NAMALWA (cell line): Measurements from ENCODE around the gene CPA4.
"Not testable (repeated sequence)": the region's sequence is repeated elsewhere in the genome, so short reads cannot be mapped to it uniquely, and the experiment has no call there.

Experiments
- DNase-seq: peaks from one replicate; pipeline ENCODE4 v3.0.0-alpha.2; 2015; ENCODE audit warnings: low spot score

Gene CPA4

DNA sequence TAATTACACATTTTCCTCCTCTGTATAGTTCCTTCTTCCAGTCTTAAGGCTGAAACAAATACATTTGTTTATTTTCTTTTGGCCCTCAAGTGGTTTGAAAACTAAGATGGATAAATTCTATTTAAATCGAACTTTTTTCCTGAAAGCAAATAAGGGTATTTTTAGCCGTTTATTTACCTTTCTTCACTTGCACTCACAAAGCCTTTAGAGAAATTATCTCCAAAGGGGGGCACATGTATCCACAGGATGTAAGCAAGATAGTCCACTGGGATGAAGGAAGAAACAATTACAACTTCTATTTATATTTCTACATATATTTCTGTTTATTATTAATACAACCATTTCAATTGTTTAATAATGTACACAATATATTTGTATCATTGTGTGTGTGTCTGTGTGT is 10.2 kb downstream of the CPA4 start:
- no peak for DNase-seq

DNA sequence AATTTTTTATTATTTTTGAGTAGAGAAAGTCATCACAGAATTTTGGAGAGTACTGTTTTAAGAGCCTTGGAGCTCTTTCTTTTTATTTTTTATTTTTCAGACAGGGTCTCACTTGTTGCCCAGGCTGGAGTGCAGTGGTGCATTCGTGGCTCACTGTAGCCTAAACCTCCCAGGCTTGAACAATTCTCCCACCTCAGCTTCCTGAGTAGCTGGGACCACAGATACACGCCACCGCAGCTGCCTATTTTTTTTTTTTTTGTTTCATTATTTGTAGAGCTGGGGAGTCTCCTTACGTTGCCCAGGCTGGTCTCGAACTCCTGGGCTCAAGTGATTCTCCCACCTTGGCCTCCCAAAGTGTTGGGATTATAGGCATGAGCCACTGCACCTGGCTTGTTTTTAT is 10.6 kb downstream of the CPA4 start:
- no peak for DNase-seq

DNA sequence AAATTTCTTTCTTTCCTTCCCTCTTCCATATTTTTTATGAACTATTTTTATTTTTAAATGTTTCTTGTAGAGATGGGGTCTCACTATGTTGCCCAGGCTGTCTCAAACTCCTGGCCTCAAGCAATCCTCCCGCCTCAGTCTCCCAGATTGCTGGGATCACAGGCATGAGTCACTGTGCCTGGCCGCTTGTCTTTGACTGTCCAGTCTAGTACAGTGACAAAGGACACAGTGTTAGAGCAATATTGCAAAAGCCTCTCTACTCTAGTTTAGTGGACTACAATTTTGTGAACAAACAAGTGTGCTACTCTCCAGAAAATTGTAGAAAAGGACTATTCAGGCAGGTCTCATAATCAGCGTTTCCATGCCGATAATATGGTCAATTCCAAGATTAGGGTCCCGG is 11.0 kb downstream of the CPA4 start:
- no peak for DNase-seq

DNA sequence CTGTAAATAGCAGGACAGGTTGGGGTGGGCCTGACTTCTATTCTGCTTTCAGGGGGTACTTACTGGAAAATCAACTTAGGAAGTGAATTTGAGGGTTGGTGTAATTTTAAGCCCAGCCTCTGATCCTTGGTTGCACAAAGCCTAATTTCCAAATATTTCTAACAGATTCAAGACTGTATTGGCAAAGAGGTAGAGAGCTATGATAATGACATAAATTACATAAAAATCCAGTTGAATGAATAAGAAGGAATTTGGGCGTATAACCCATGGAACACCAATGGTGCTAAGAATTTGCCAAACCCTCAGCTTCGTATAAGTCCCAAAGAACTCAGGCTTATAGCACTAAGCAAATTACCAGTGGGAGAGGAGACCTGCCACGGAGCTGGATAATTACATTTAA is 11.9 kb downstream of the CPA4 start:
- DNase-seq = no peak

DNA sequence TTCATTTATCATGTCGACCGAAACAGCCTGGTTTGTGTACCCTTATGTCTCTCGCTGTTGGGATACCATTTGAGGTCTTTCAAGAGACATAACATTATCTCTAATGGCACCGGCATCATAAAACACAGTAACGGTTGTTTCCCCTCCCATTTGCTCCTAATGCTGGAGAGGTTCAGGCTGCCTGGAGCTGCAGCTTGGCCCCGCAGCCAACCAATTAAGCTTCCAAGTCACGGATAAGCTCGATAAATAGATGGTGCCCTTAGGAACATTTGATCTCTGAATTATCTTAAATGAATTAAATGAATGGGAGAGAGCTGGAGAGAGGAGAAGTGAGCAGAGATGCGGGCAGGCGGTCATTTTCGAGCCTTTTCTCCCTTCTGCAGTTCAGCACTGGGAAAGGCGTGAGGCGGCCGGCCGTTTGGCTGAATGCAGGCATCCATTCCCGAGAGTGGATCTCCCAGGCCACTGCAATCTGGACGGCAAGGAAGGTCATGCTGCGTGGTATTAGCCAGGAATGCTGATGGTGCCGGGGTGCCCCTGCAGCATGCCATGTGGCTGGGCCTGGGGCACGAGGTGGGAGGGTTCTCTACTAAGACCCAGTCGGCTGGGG is 12.6 kb downstream of the CPA4 start:
- no peak for DNase-seq

DNA sequence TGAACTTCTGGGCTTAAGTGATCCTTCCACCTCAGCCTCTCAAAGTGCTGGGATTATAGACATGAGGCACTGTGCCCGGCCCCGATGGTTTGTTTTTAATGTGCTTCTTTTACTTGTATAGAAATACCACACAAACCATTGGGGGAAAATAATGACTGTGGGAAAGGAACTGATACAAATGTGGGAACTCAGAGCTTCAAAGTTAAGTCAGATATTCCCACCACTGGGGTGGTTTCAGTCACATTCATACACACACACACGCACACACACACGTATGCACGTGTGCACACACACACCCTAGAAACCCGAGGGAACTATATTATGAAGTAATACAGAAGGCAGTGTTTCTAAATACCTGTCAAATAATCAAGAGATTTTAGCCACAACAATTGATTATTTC is 17.0 kb downstream of the CPA4 start:
- DNase-seq = no peak

DNA sequence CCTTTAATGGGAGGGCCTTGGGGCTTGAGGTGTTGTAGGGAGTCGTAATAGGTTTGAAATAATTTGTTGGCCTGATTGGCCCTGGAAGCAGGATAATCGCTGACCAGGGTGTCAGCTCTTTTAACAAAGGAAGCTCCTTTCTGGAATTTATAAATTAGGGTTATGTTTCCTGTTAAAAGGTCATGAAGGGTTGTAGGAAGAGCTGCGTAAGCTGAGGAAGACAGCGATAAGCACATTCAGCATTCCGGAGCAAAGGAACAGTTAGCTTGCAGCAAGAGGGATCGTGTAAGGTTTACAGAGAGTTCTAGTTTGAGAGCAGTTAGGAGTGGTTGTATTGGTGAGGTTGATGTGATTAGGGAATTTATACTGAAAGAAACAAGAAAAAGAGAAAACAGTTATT is 21.3 kb downstream of the CPA4 start:
- no peak for DNase-seq

DNA sequence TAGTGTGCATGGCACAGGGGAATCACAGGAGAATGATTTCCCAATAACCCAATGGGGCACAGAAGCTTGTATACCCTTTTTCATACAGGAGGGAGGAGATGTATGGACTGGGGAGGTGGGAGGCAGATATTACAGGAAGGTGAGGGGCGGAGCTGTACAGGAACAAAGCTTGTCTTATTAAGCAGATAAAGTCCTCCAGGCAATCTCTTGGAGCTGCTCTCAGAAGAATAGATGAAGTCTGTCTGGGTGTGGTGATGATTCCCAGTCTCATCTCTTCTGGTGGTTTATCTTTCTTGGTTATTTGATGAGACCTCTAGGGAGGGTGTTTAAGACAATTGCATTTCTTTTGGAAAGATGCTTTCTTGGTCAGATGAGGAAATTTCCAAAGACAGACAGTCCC is 26.6 kb downstream of the CPA4 start:
- no peak for DNase-seq

DNA sequence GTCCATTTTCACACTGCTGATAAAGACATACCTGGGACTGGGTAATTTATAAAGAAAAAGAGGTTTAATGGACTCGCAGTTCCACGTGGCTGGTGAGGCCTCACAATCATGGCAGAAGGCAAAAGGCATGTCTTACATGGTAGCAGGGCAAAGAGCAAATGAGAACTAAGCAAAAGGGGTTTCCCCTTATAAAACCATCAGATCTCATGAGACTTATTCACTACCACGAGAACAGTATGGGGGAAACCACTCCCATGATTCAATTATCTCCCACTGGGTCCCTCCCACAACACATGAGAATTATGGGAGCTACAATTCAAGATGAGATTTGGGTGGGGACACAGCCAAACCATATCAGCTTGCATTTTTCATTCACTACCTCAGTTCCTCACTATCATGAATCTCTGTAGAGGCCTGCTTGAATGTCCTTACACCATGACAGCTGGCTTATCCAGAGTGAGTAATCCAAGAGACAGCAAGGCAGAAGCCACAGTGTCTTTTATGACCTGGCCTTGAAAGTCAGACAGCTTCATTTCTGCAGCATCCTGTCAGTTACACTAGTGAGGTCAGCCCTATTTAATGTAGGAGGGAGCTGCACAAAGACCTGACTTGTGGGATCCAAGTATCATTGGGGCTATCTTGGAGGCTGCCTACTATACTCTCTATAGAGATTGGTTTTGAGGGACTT is 28.7 kb downstream of the CPA4 start:
- DNase-seq = not testable (repeated sequence)

DNA sequence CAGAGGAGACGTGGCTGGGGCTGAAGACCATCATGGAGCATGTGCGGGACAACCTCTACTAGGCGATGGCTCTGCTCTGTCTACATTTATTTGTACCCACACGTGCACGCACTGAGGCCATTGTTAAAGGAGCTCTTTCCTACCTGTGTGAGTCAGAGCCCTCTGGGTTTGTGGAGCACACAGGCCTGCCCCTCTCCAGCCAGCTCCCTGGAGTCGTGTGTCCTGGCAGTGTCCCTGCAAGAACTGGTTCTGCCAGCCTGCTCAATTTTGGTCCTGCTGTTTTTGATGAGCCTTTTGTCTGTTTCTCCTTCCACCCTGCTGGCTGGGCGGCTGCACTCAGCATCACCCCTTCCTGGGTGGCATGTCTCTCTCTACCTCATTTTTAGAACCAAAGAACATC is 29.7 kb downstream of the CPA4 start:
- DNase-seq = no peak

DNA sequence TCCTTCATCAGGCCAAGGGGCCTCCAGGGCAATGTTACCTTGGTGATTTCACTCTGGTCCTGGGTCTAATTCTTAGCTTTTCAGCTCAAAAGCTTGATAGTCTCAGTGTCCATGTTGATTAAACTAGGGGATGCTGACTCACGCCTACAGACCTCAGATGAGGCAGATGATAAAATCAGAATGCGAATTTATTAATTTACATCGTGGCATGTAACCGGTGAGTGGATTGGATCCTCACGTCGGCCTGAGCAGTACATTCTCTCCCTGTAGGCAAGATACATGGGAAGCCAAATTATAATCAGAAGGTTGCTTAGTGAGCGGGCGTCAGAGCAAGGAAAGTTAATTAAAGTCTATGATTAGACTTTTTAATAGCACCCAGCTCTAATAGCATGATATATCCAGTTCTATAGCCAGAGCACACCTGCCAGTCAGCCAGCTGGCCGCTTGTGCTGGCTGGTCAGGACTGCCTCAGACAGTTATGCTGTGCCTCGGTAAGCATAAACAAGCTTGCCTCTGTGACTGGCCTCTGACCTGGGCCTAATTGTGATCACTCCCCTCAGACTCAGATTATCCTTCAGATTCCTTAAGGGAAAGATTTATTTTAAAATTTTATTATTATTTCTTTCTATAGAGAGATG is 31.5 kb downstream of the CPA4 start:
- no peak for DNase-seq

DNA sequence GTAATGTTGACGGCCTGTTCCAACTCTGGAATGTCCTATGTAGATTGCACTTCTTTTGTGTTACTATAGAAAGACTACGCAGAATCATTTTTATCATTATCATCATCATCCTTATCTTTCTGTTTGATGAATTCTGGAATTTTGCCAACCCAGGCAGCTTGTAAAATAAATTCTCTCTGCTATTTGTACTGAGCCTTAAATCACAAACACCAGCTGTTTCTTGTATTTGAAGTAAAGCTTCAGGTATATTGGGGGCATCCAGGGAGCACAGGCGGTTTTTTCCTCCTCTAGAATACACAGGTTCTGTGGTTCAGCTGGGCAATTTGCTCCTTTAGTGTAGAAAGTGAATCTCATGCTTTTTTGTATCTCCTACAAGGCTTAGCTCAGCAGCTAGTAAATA is 36.7 kb downstream of the CPA4 start:
- no peak for DNase-seq

DNA sequence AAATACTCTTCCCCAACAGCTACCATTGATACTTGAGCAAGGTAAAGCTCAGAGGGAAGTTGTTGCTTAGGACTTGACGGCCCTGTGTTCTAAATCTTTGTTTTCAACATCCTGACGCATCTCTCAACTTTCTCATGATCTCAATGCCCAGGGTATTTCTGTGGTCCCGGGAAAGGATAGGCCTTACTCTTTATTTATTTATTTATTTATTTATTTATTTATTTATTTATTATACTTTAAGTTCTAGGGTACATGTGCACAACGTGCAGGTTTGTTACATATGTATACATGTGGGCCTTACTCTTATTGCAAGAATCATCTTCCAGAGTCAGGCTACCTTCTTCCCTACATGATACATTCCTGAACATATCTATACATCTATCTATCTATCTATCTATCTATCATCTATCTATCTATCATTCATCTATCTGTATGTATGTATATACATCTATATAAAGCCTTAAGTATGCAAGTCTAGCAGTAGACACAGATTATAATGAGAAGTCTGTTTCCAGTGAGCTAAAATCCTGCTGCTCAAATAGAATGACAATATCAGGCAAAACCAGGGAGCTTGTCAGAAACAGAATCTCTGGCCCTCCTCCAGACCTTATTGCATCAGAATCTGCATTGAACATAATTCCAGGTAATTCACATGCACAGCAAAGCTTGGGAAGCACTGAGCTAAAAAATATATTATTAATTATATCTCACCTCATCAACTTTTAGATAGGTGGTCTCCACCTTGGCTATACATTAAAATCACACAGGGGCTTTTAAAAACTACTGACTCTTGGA is 39.5 kb downstream of the CPA4 start:
- no peak for DNase-seq

DNA sequence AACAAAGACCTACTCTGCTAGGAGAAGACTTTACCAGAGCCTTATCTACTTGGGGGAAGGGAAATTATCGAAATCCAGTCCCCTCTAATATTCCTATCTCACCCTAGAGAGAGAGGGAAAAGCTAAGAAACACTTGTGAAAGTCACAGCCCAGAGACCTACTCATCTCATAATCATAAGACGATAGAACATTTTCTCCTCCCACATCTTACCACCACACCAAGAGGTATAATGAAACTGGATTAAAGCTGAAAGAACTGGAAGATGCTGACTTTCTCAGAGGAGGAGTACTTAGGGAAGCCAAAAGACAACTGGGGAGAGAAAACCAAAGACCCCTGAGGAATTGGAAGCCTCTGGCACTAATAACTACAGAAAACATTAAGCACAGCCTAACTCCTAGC is 40.9 kb downstream of the CPA4 start:
- no peak for DNase-seq

DNA sequence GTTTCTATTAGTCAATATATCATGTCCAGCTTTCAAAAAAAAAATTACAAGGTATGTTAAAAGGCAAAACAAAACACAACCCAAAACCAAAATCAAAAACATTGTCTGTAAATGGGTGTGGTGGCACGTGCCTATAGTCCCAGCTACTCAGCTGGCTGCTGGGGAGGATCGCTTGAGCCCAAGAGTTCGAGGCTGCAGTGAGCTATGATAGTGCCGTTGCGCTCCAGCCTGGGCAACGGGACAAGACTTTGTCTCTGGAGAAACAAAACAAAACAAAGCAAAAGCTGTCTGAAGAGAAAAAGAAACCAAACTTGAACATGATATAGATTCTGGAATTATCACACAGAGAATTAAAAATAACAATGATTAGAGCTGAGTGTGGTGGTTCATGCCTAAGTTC is 41.3 kb downstream of the CPA4 start:
- DNase-seq = no peak

DNA sequence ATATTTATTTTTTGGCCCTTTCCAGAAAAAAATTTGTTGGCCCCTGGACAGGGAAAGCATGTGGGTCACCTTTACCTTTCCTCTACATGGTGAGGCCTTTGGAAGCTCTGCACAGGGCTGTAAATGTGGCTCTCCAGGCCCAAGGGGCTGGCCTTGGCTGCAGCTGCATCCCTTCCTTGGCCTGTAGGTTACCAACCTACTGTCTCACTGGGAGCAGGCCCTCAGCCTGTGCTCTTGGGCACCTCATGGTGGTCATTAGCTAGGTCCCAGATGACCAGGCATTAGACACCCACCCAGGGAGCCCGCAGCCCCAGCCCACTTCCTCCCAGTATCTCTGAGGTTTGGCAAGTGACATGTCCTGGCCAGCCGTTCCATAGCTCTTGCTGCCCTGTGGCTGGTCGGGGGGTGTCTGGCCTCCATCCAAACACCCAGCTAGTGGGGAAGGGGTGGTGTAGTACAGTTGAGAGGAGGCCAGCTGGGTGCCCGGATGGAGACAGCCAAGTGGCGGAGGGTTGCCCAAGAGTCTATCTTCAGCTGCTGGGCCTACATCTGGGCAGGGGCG is 44.5 kb downstream of the CPA4 start:
- DNase-seq = no peak

DNA sequence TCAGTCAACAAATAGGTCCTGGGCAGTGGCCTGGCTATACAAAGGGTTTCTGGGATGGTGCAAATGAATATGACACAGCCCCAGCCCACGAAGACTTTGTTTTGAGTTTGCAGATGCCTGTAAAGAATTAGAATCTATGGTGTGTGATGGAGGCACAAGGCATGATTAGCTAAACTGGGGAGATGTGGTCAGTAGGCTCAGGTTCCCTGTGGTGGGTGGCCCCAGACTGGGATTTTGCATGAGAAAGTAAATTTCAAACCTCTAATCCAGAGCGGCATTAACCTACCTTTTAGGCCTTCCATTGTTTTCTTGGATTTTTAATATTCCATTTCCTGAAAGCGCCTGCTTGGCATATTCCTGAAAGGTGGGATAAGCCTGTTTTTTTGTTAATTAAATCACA is 45.3 kb downstream of the CPA4 start:
- DNase-seq = no peak

DNA sequence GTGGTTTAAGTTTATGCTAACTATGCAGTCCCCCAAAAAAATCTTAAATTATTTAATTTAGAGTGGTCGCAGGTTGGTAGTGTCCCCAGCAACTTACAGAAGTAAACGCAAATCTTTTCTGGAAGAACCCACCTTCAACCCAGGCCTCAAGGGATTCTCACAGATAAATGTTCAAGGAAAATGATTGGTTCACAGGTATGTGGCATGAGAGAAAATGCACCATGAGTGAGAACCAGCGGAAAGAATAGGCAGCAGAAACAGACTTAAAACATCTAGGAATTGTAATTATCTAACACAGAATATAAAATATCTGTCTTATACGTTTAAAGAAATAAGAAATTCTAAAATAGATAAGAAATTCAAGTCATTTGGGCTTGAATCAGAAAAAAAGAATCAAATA is 48.9 kb downstream of the CPA4 start:
- DNase-seq = no peak

DNA sequence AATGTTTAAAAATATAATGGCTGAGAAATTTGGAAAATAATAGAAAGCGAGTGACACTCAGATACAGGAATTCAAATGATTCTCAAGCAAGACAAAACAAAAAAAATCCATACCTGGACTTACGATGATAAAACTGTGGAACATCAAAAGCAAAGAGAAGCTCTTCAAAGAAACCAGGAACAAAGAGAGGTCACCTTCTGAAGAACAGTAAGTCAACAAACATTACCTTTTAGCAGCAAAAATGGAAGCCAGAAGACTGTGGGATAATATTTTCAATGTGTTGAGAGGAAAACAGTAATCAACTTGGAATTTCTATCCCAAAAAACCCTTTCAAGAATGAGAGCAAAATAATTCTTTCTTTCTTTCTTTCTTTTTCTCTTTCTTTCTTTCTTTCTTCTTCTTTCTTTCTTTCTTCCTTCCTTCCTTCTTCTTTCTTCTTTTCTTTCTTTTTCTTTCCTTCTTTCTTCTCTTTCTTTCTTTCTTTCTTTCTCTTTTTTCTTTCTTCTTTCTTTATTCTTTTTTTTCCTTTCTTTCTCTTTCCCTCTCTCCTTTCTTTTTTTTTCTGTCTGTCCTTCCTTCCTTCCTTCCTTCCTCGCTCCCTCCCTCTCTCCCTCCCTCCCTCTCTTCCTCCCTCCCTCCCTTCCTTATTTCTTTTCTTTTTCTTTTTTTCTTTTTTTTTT is 49.9 kb downstream of the CPA4 start:
- no peak for DNase-seq

DNA sequence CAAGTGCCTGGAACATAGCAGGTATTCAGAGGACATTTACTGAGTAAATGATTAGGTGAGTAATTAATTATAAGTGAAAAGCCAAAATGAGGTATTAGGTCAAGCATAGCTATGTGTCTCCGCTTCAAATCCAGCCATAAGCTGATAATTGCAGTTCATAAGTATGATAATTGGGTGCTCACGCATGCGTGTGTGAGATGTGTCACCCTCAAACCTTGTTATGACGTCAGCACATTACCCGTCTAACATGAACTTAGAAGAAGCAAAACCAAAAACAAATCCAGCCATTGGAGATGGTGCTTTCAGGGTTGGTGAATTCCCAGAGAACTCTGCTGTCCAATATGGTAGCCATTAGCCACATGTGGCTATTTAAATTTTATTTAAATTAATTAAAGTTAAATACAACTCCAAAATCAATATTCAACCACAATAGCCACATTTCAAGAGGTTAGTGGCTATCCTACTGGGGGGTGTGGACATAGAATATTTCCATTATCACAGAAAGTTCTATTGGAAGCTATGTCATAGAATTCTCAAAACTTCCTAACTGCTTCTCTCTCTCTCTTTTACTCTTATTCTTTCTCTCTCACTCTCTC is 51.4 kb downstream of the CPA4 start, which contains the start of gene CPA5:
Gene CPA5 (plus strand): TSS at position 546 of the 596 bp plus-strand sequence. CDS start 1,670 bp downstream, outside the sequence.
- DNase-seq = no peak

DNA sequence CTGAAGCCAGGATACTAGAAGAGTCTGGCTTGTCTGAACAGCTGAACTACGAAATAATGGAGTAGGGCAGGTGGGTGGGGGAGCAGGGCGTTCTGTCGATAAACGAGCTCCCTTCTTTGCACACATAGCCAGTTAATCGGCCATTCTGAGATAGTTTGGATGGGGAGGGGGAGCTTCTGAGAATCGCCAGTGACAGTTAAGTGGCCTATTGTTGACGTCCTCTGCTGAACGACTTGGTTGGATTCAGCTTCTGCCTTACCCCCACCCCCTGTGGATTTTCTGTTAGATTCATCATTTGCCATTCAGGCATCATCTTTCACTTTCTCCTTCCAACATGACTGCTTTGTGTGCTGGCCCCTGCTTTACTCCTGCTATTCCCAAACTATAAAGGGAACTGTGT is 52.2 kb downstream of the CPA4 start:
- DNase-seq = no peak

DNA sequence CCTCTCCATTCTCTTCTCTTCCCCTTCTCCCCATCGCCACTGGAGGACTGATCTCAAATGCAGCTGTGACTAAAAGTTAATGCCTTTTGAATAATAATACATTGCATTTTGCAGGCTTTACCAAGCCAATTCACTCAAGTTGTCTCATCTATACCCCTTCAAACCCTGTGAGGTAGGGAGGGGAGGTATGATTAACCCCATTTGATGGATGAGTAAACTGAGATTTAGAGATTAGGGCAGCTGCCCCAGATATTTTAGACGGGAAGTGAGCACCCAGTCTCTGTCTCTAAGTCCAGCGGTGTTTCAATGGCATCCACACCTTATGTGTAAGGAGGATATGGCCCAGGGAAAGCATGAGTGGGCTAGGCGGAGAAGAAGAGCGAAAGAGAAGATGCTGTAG is 52.8 kb downstream of the CPA4 start:
- DNase-seq = no peak
